Gastroesophageal sphincter (tissue), 3 donors: ENCODE results near the gene NOL3.

Source experiments
- CTCF ChIP-seq, 4 experiments: fragments of 200-600 bp in 2 of 4; fragments of 450-650 bp in 2 of 4; sonication (generic) in 1 of 4; IDR thresholded peaks; one replicate each; pipeline ENCODE4 v1.5.1; 2017 to 2019; ENCODE audit warnings: antibody characterized with exemption in 4 of 4, mild to moderate bottlenecking in 2 of 4, moderate library complexity in 2 of 4
- EP300 ChIP-seq: sonication (generic); formaldehyde crosslinking; IDR thresholded peaks from one replicate; pipeline ENCODE4 v1.6.1; 2017; ENCODE audit warnings: antibody characterized with exemption, mild to moderate bottlenecking
- POLR2A ChIP-seq, 2 donors: fragments of 450-650 bp; IDR thresholded peaks; one replicate each; pipeline ENCODE4 v1.6.1; 2017; ENCODE audit warnings: antibody characterized with exemption in 2 of 2, mild to moderate bottlenecking in 2 of 2, moderate library complexity in 1 of 2
- POLR2AphosphoS5 ChIP-seq: sonication (generic); formaldehyde crosslinking; IDR thresholded peaks from one replicate; pipeline ENCODE4 v1.6.1; 2017; ENCODE audit warnings: antibody characterized with exemption

- TF ChIP-seq CTCF (IDR thresholded peaks at IDR 0.05) (peak in 2 of 4 experiments; percentile 6 to 24), POLR2AphosphoS5 (peak; percentile 86), POLR2A (IDR thresholded peaks at IDR 0.05) (peak; percentile 75 to 79), EP300 (no peak)
Observed at GRCh38 chr16:67191995-67192681, 21.8 kb downstream of the NOL3 start, which contains the start of gene E2F4.
